ENCODE data around the gene MYH6.

MYH6 gene

DNA sequence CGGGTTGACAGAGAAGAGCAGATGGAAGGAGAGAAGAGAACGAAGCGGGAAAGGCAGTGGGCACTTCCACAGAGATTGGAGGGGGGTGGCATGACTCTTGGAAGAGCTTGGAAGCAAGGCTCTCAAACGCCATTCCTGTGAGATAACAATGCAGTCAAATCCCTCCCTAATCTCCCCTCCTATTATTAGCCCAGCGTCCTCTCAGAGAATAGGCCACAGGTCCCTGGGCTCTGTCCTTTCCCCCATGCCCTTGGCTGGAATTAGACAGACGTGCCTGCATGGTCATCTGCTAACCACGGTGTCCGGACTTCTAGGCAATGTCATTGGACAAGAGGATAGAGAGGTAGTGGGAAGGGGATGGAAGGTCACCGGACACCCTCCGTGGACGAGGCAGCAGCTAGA, 35.3 kb upstream of the MYH6 start:
- Histone ChIP-seq H3K9me3 (ENCODE audit: insufficient read depth, low read depth, low read length) (no peaks in the 10 kb centered on the region), H3K27me3 (ENCODE audit: insufficient read depth, low read length) (no peaks in the 10 kb centered on the region), H3K27ac (ENCODE audit: low read length) (no peak overlapping the region), H3K4me1 (ENCODE audit: insufficient read depth, low read length) (peaks cover 17% of the 10 kb centered on the region; the same call in 1 of the 2 replicates), H3K4me3 (ENCODE audit: low read length) (0 out of 2 replicates have a peak overlapping the region, but pooled peaks have one; percentile 14), H3K9ac (ENCODE audit: low read depth, low read length) (no peak overlapping the region; the same call in 1 of the 2 replicates), H3K36me3 (ENCODE audit: insufficient read depth, low read depth, low read length) (no peaks in the 10 kb centered on the region)

DNA sequence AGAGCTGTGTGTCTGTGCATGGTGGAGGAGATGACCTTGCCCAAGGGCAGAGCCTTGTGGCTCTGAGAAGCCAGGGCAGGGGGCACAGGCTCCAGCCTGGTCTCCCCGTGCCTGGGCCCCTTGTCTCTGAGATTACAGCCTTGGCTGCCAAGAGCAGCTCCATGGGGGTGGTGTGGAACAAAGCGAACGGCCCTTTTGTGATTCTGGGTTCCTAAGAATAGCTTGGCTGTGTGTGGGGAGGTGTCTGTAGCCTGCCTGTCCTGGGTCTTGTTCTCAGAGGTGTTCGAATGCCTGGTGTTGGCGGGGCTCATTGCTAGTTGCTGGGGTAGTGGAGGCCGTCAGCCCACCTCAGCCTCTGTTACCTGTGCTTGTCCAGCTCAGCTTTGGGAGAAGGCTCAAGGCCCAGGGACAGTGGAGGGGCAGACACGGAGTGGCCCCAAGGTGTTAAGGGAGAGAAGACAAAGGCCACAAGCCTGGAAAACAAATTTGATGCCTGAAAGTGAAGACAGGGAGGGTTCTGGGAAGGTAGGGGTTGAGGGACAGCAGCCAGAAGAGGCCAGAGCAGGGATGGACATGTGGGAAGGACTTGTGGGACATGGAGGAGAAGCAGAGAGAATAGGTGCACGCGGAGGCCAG, 34.8 kb upstream of the MYH6 start:
- Histone ChIP-seq H3K27ac (ENCODE audit: low read length) (no peak overlapping the region), H3K9ac (ENCODE audit: low read depth, low read length) (no peak overlapping the region; the same call in 1 of the 2 replicates), H3K4me1 (ENCODE audit: insufficient read depth, low read length) (peaks cover 20% of the 10 kb centered on the region; the same call in 1 of the 2 replicates), H3K27me3 (ENCODE audit: insufficient read depth, low read length) (no peaks in the 10 kb centered on the region), H3K9me3 (ENCODE audit: insufficient read depth, low read depth, low read length) (no peaks in the 10 kb centered on the region), H3K36me3 (ENCODE audit: insufficient read depth, low read depth, low read length) (no peaks in the 10 kb centered on the region), H3K4me3 (ENCODE audit: low read length) (peak overlapping the region; percentile 14; the same call in 1 of the 2 replicates)

DNA sequence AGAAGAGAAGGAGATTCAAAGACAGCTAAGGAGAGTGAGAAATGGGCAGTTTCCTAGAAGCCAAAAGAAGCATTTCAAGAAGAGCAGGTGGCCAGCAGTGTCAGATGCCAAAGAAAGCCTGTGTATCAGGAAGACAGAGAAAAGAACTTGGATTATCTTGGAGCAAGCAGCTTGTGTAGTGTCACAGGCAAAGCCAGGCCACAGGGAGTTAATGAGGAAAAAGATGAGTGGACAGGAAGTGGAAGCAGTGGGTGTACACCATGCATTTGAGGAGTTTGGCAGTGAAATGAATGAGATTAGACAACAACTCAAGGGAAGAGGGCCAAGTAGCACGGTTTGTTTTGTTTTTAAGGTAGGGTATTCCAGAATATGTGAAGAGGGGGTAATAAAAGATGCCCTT, 33.0 kb upstream of the MYH6 start:
- Histone ChIP-seq H3K4me3 (ENCODE audit: low read length) (no peak overlapping the region), H3K27me3 (ENCODE audit: insufficient read depth, low read length) (no peaks in the 10 kb centered on the region), H3K4me1 (ENCODE audit: insufficient read depth, low read length) (peaks cover 20% of the 10 kb centered on the region; the same call in 1 of the 2 replicates)

DNA sequence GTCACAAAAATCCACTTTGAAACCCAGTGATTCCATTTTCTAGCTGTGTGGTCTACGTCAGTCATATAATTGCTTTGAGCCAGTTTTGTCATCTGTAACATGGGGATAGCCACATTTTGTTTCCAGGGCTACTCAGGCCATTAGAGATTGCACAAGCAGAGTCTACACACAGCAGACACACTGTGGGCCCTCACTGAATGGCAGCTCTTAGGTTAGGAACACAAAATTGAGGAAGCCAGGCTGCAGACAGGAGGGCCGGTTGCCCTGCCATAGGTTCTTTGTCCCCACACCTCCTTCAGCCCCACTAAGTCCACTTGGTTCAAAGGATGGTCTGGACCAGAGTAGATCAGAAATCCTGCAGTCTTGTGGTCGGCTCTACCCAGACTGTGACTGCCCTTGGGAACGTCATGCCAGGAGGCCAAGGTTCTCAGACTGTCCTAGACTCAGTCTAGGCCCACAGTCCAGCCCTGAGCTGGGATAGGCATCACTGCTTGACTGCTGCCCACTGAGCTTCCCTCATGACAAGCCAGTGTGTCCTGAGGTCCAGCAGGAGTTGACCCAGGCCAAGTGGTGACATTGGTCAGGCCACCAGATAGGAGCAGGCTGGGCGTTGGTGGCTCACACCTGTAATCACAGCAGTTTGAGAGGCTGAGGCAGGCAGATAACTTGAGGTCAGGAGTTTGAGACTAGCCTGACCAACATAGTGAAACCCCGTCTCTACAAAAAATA, 31.2 kb upstream of the MYH6 start:
- Histone ChIP-seq H3K4me1 (ENCODE audit: insufficient read depth, low read length) (peaks cover 20% of the 10 kb centered on the region; the same call in 1 of the 2 replicates), H3K36me3 (ENCODE audit: insufficient read depth, low read depth, low read length) (no peaks in the 10 kb centered on the region), H3K27me3 (ENCODE audit: insufficient read depth, low read length) (no peaks in the 10 kb centered on the region), H3K9me3 (ENCODE audit: insufficient read depth, low read depth, low read length) (no peaks in the 10 kb centered on the region), H3K27ac (ENCODE audit: low read length) (no peak overlapping the region), H3K9ac (ENCODE audit: low read depth, low read length) (peak overlapping the region; percentile 3; the same call in 1 of the 2 replicates), H3K4me3 (ENCODE audit: low read length) (no peak overlapping the region)

More for the DNA sequence above, 33.0 kb upstream of the MYH6 start:
- Histone ChIP-seq H3K27ac (ENCODE audit: low read length) (no peak overlapping the region), H3K36me3 (ENCODE audit: insufficient read depth, low read depth, low read length) (no peaks in the 10 kb centered on the region), H3K9ac (ENCODE audit: low read depth, low read length) (no peak overlapping the region), H3K9me3 (ENCODE audit: insufficient read depth, low read depth, low read length) (no peaks in the 10 kb centered on the region)

DNA sequence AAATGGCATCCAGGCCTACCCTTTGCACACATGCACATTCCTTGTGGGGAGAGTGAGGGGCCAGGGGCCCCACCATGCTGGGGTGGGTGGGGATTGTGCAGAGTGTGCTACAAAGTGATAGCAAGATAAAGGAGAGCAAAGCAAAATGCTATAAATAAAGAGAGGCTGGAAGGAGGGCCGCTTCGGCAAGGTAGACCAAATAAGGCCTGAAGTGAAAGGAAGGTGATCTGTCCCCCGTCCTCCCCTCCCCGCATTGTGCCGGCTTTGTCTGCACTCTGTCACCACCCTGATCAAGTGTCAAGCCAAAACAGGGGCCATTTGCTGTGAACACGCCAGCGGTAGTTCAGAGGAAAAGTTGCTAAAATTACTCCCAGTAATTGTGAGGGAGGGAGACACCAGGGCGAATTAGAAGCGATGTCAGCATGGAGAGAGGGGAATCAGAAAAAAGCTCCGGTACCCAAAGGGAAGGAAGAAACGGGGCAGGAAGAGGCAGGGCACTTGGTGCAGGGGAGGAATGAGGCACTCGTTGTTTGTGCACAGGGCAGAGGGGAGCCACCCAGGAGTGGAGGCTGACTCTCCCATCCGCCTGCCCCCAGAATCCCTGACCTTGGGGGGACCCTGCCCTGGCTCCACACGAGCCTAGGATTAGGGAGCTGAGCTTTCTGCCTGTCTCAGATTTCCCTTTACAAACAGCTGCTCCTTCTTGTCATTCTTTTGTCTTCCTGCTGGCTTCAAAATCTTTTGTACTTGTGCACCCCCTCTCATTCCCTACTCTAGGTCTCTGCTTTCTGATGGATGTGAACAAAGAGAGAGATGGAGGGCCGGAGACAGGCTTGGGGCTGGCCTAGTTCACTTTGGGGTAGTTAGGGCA, 30.3 kb upstream of the MYH6 start:
- Histone ChIP-seq H3K4me3 (ENCODE audit: low read length) (no peak overlapping the region), H3K36me3 (ENCODE audit: insufficient read depth, low read depth, low read length) (no peaks in the 10 kb centered on the region), H3K27ac (ENCODE audit: low read length) (no peak overlapping the region), H3K27me3 (ENCODE audit: insufficient read depth, low read length) (no peaks in the 10 kb centered on the region), H3K9me3 (ENCODE audit: insufficient read depth, low read depth, low read length) (no peaks in the 10 kb centered on the region), H3K9ac (ENCODE audit: low read depth, low read length) (peak overlapping the region; percentile 3; the same call in 1 of the 2 replicates), H3K4me1 (ENCODE audit: insufficient read depth, low read length) (peaks cover 20% of the 10 kb centered on the region; the same call in 1 of the 2 replicates)

DNA sequence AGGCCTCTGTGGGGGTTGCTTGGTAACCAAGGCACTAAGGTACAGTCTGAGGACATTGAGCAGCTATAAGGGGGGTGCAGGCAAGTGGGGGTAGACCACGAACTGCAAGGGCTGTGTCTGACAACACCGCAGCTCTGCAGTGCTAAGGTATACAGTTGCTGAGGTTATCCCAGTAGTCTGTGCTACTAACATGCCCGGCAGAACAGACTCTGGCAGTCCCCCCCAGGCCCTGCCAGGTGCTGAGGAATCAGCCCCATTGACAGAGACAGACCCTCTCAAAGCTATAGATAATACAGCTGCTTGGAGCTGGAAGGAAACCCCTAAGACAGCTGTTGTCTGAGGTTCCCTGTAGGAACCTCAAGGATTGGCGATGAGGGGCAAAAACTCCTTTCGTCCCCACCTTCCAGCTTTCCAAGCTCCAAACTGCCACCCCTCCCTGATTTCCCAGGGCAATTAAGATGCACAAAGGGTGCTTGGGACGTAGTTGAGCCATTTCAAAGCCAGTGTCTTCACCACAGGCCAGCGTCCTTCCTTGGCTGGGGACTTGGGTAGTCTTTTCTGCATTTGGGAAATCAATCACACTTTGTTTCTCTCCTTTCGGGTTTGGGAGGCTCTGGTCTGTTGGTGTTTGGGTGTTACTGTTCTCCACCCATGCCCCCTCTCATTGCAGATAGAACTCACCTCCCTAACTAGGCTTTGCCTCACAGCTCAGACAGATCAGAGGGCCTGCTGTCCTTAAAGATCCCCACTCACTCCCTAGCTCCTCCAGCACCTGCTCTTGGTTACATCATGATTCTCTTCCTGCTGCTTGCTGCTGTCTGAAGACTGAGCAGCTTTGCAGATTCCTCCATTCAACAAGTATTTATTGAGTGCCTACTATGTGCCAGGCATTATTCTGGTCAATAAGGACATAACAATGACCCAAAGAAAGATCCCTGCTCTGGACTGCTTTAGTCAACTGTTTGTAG, 29.3 kb upstream of the MYH6 start:
- no peak overlapping the region for H3K27ac ChIP-seq (ENCODE audit: low read length)
- H3K4me3 ChIP-seq (ENCODE audit: low read length) = no peak overlapping the region
- peaks cover 10% of the 10 kb centered on the region; the same call in 1 of the 2 replicates for H3K4me1 ChIP-seq (ENCODE audit: insufficient read depth, low read length)
- H3K9me3 ChIP-seq (ENCODE audit: insufficient read depth, low read depth, low read length) = no peaks in the 10 kb centered on the region
- no peaks in the 10 kb centered on the region for H3K27me3 ChIP-seq (ENCODE audit: insufficient read depth, low read length)
- H3K36me3 ChIP-seq (ENCODE audit: insufficient read depth, low read depth, low read length) = no peaks in the 10 kb centered on the region
- H3K9ac ChIP-seq (ENCODE audit: low read depth, low read length) = no peak overlapping the region

DNA sequence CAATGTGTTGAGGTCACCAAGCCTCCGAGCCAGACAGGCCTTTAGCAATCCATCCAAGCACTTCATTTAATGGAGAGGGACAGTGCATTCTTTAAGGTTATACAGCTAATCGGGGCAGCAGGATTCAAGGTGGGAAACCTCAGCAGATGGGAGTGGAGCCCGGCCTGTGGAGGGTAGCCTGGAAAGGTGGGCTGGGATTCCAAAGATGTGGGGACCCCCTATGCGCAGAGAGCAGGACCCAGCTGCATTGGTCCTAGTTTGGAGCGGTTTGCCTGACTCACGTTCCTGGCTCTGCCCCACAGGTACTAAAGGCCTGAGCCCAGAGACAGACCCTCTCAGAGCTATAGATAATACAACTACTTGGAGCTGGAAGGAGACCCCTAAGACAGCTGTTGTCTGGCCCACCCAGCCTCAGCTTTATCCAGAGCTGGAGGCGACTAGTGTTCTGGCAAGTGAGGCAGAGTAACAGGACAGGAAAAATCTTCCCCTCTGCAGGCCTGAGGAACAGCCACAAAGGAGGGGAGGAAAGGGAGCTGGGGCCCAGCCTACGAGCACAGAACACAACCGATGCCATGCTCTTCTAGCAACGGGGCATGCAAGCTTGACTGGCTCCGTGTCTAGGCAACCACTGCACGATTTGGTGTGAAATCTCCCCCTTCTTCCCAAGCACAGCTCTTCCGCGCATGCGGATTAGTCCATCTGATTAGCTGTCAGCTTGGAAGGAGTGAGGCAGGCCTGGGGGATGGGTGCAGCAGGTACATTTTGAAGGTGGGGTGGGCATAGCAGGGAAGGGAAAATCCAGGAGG, 28.5 kb upstream of the MYH6 start:
- H3K4me1 ChIP-seq (ENCODE audit: insufficient read depth, low read length) = peaks cover 8% of the 10 kb centered on the region; the same call in 1 of the 2 replicates
- no peaks in the 10 kb centered on the region for H3K9me3 ChIP-seq (ENCODE audit: insufficient read depth, low read depth, low read length)
- H3K4me3 ChIP-seq (ENCODE audit: low read length) = no peak overlapping the region
- no peak overlapping the region; the same call in 1 of the 2 replicates for H3K9ac ChIP-seq (ENCODE audit: low read depth, low read length)
- no peaks in the 10 kb centered on the region for H3K27me3 ChIP-seq (ENCODE audit: insufficient read depth, low read length)
- H3K36me3 ChIP-seq (ENCODE audit: insufficient read depth, low read depth, low read length) = no peaks in the 10 kb centered on the region
- H3K27ac ChIP-seq (ENCODE audit: low read length) = no peak overlapping the region

DNA sequence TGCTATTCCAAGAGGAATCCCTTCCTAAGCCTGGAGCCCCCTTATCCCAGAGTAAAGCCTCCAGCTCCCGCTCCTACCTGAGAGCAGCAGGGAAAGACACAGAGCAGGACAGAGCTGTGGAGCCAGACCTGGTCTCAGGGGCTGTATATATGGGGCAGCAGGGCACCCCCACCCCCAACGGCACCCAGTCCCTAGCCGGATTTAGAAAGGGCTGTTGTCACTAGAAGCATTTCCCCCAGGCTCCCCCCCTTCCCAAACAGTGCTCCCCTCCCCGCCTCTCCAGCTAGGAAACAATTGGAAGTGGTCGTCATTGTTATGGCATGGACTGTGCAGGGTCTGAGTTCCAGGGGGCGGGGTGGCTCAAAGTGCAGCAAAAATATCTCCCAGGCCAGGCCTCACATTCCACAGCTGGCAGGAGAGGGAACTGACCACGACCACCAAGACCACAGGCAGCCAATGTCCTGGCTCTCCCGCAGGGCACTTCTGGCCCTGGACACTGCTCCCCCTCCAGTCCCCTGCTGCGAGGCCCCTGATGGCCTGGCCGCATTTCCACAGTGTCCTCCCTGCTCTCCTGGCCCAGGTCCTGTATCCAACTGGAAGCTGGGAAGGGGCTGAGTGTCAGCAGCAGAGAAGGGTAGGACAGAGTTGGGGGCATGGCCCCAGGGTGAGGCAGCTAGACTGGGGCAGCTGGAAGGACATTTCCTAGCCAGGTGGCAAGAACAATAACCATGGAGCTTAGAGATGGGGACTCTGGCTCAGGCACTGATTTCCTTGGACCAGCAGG, 27.7 kb upstream of the MYH6 start, which contains the start of gene MYH7:
Gene MYH7, minus strand, starts transcription at position 118 of the 784 bp plus-strand sequence. CDS start 1,928 bp downstream, outside the sequence.
- H3K36me3 ChIP-seq (ENCODE audit: insufficient read depth, low read depth, low read length) = no peaks in the 10 kb centered on the region
- H3K9me3 ChIP-seq (ENCODE audit: insufficient read depth, low read depth, low read length) = no peaks in the 10 kb centered on the region
- no peak within 1 kb of the TSS for H3K4me3 ChIP-seq (ENCODE audit: low read length)
- H3K9ac ChIP-seq (ENCODE audit: low read depth, low read length) = no peak within 1 kb of the TSS; the same call in 1 of the 2 replicates
- no peak within 1 kb of the TSS for H3K27ac ChIP-seq (ENCODE audit: low read length)
- H3K27me3 ChIP-seq (ENCODE audit: insufficient read depth, low read length) = no peaks in the 10 kb centered on the region
- H3K4me1 ChIP-seq (ENCODE audit: insufficient read depth, low read length) = peaks cover 8% of the 10 kb centered on the region; the same call in 1 of the 2 replicates

DNA sequence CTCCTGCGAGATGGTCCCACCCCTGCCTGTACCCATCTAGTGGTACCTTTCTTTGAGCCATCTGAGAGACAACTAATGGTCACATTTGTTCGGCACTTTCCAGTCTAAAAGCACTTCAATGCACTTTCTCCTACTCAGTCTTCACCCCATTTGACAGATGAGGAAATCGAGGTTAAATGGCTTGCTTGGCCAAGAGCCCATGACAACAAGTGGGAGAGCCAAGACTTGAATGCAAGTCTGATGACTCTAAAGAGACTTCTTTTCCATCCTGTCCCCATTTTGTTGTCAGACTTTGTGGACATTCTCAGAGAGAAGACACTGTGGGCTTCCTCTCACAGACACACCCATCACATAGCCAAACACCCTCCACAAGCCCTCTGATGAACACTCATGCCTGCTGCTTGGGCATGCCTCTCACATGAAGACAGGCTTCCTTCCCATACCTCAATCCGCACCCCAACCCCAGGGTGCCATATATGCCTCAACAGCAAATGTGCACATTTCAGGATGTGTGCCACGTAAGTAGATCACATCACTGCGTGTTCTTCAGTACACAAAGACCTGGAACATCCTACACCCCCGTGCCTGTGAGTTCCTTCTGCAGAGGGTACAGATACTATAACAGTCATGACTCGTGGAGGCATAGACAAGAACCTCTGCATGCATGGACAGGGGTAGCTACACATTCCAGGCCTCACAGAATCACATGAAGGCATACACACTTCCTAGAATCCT, 26.6 kb upstream of the MYH6 start:
- no peaks in the 10 kb centered on the region for H3K27me3 ChIP-seq (ENCODE audit: insufficient read depth, low read length)
- no peak overlapping the region for H3K9ac ChIP-seq (ENCODE audit: low read depth, low read length)
- H3K4me3 ChIP-seq (ENCODE audit: low read length) = no peak overlapping the region
- no peaks in the 10 kb centered on the region for H3K9me3 ChIP-seq (ENCODE audit: insufficient read depth, low read depth, low read length)
- no peak overlapping the region for H3K27ac ChIP-seq (ENCODE audit: low read length)
- H3K4me1 ChIP-seq (ENCODE audit: insufficient read depth, low read length) = peaks cover 8% of the 10 kb centered on the region; the same call in 1 of the 2 replicates
- H3K36me3 ChIP-seq (ENCODE audit: insufficient read depth, low read depth, low read length) = no peaks in the 10 kb centered on the region
